Stimulated activated effector memory CD8-positive, alpha-beta T cell treated with anti-CD3 and anti-CD28 coated beads, Interleukin-12 subunit alpha, Interleukin-12 subunit beta, amount 100 ng/mL, for 72 hours (primary cell): ENCODE results near the gene SLC25A21.
"Not testable (repeated sequence)": the region's sequence is repeated elsewhere in the genome, so short reads cannot be mapped to it uniquely, and the experiment has no call there.

ENCODE experiments used
- ATAC-seq: fragments of 150-1000 bp; cut with Tn5 transposase; 2 replicates; pipeline ENCODE4 v1.10.0; 2021
- DNase-seq, 2 donors: peaks; one replicate each; pipeline ENCODE4 v3.0.0; 2021 to 2022; ENCODE audit warnings: low spot score in 2 of 2
- H3K27ac Mint-ChIP-seq: one replicate; pipeline ENCODE4 v1.8.0; 2022; ENCODE audit warnings: mild to moderate bottlenecking, mixed read lengths
- H3K36me3 Mint-ChIP-seq: one replicate; pipeline ENCODE4 v1.8.0; 2022; ENCODE audit warnings: mild to moderate bottlenecking, mixed read lengths
- H3K4me1 Mint-ChIP-seq: one replicate; pipeline ENCODE4 v1.8.0; 2022; ENCODE audit warnings: mixed read lengths
- H3K4me3 Mint-ChIP-seq: one replicate; pipeline ENCODE4 v1.8.0; 2022; ENCODE audit warnings: mild to moderate bottlenecking, mixed read lengths
- H3K9me3 Mint-ChIP-seq: one replicate; pipeline ENCODE4 v1.8.0; 2022; ENCODE audit warnings: mixed read lengths

Gene SLC25A21

GRCh38 chr14:36862237-36862636 is 310.2 kb downstream of the SLC25A21 start:
- not testable (repeated sequence) for DNase-seq

GRCh38 chr14:36860831-36861230 is 311.6 kb downstream of the SLC25A21 start:
- no peaks in the 10 kb centered on the region for H3K4me1 Mint-ChIP-seq
- peaks cover 14% of the 10 kb centered on the region for H3K9me3 Mint-ChIP-seq
- H3K36me3 Mint-ChIP-seq, result no peaks in the 10 kb centered on the region
- no peak overlapping the region for H3K27ac Mint-ChIP-seq
- DNase-seq (no peak), ATAC-seq (no peak)
- H3K4me3 Mint-ChIP-seq, result no peak overlapping the region

More at GRCh38 chr14:36862237-36862636, 310.2 kb downstream of the SLC25A21 start:
- H3K27ac Mint-ChIP-seq, ATAC-seq, H3K4me1 Mint-ChIP-seq, H3K36me3 Mint-ChIP-seq, H3K4me3 Mint-ChIP-seq: not testable (repeated sequence)
- peaks cover 11% of the 10 kb centered on the region for H3K9me3 Mint-ChIP-seq

GRCh38 chr14:36859119-36859518 is 313.3 kb downstream of the SLC25A21 start:
- Mint-ChIP-seq H3K9me3 (peaks cover 10% of the 10 kb centered on the region), H3K27ac (no peak overlapping the region), H3K4me1 (no peaks in the 10 kb centered on the region), H3K4me3 (no peak overlapping the region), H3K36me3 (no peaks in the 10 kb centered on the region)
- no peak for ATAC-seq
- no peak for DNase-seq

- no peak overlapping the region for H3K27ac Mint-ChIP-seq
- H3K4me1 Mint-ChIP-seq, result no peaks in the 10 kb centered on the region
- H3K4me3 Mint-ChIP-seq, result no peak overlapping the region
- H3K9me3 Mint-ChIP-seq, result peaks cover 7% of the 10 kb centered on the region
- no peaks in the 10 kb centered on the region for H3K36me3 Mint-ChIP-seq
- DNase-seq (no peak), ATAC-seq (no peak)
Observed at GRCh38 chr14:36857842-36858445, 314.5 kb downstream of the SLC25A21 start.

GRCh38 chr14:36857136-36857535 is 315.3 kb downstream of the SLC25A21 start:
- H3K9me3 Mint-ChIP-seq, result peaks cover 7% of the 10 kb centered on the region
- no peak for ATAC-seq
- H3K36me3 Mint-ChIP-seq, result no peaks in the 10 kb centered on the region
- no peak overlapping the region for H3K27ac Mint-ChIP-seq
- no peak overlapping the region for H3K4me3 Mint-ChIP-seq
- DNase-seq, result no peak
- no peaks in the 10 kb centered on the region for H3K4me1 Mint-ChIP-seq

DNA sequence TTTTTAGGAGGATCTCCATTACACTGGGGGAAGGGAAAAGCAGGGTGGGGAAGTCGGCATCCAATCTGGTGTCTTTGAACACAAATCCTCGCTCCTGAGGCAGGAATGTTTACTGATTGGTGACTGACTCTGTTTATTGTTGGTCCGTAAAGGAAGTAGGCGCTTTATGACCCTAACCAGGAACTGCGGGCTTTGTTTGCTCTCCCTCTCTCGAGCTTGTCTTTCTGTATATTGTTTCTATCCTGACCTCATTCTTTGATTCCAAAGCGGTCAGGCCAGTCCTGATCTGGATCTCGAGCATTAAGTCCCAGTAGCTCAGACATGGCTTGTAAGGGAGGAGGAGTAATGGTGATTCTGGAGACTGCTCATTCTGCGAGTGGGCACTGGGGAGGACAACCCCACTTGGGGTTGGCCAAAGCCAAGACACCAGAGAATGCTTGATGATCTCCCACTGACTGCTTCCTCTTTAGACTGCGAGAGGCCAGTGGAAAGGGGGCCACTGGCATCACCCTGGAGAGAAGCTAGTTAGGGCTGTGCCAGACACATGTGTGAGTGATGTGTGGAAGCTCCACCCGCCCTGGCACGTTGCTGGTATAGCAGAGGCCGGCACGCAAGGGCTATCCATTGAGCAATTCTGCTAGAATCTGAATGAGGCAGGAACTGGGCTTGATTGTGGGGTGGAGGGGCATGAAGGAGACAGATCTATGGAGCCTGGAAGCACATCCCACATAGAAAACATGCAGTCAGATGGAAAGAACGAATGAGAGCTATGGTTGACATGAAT is 316.1 kb downstream of the SLC25A21 start:
- Mint-ChIP-seq H3K4me3 (no peak overlapping the region), H3K9me3 (peaks cover 7% of the 10 kb centered on the region), H3K4me1 (no peaks in the 10 kb centered on the region), H3K27ac (no peak overlapping the region), H3K36me3 (no peaks in the 10 kb centered on the region)
- ATAC-seq (no peak), DNase-seq (no peak)

DNA sequence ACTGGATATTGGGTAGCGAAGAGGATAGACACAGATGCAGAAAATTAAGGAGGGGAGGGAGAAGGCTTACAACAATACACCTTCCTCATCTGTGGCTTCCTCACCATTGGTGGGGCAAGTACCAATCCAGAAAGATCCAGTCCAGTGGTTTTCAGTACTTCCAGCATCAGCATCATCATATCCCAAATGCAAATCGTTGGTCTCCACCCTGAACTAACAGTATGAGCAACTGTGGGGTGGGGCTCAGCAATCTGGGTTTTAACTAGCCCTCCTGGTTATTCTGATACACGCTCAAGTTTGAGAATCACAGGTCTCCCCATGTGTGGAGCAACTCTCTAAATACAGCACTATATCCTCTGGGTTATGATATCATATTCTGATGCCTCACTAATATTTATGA is 317.0 kb downstream of the SLC25A21 start:
- Mint-ChIP-seq H3K4me3 (no peak overlapping the region), H3K9me3 (peaks cover 7% of the 10 kb centered on the region), H3K27ac (no peak overlapping the region), H3K36me3 (no peaks in the 10 kb centered on the region), H3K4me1 (no peaks in the 10 kb centered on the region)
- no peak for DNase-seq
- ATAC-seq, result no peak

DNA sequence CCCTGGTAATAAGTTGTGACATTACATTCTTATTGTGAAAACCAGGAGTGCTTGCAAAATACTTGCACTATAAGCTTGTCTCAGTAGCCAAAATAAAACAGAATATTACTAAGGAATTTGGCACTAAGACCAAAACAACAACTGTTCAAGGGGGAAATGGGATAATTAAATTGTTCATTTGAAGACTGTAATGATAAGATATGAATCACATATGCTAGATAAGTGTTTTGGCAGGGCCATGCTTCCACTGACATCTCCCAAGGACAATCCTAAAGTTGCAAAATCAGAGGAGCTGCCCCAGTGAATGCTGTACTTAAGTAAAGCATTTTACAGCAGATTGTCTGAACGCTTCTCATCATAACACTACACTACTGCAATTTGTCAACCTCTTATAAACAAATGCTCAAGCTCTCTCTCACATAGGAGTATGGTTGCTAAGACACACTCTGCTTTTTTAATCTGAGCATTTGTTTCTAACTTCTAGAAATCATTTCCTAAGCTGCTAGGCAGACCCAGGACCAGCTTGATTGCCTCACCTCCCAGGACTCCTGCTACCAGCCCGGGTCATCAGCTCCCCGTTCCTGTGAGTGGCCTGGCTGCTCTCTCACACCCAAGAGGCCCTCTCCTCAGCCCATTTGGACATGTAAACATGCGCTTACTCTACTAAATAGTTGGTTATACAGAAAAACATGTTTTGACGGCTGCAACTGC is 319.3 kb downstream of the SLC25A21 start:
- Mint-ChIP-seq H3K36me3 (no peaks in the 10 kb centered on the region), H3K4me3 (no peak overlapping the region), H3K9me3 (peaks cover 3% of the 10 kb centered on the region), H3K27ac (no peak overlapping the region), H3K4me1 (no peaks in the 10 kb centered on the region)
- no peak for ATAC-seq
- DNase-seq, result no peak

- Mint-ChIP-seq H3K9me3 (peaks cover 5% of the 10 kb centered on the region), H3K4me3 (no peak overlapping the region), H3K27ac (no peak overlapping the region), H3K36me3 (no peaks in the 10 kb centered on the region), H3K4me1 (no peaks in the 10 kb centered on the region)
- ATAC-seq (no peak), DNase-seq (no peak)
Observed at GRCh38 chr14:36848213-36848612, 324.2 kb downstream of the SLC25A21 start.

DNA sequence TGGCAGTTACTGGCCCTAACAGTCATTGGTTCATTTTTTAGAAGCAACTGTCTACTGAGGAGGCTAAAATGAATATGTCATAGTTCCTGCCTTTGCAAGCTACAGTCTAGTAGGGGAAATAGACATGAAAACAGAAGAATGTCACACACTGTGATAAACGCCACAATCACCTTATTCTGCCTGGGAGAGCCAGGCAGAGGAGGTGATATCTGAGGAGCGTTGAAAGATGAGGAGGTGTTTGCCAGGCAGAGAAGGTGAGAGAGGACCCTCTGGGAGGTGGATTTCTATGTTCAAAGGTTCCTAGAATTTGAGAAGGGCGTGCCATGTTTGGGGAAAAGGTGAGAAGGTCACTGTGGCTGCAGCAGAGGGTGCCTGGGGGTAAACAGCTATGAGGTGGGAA is 325.0 kb downstream of the SLC25A21 start:
- no peak overlapping the region for H3K27ac Mint-ChIP-seq
- ATAC-seq, result no peak
- no peak for DNase-seq
- no peak overlapping the region for H3K4me3 Mint-ChIP-seq
- H3K4me1 Mint-ChIP-seq, result no peaks in the 10 kb centered on the region
- no peaks in the 10 kb centered on the region for H3K36me3 Mint-ChIP-seq
- H3K9me3 Mint-ChIP-seq, result peaks cover 5% of the 10 kb centered on the region

GRCh38 chr14:36845356-36846012 is 326.9 kb downstream of the SLC25A21 start:
- Mint-ChIP-seq H3K27ac (no peak overlapping the region), H3K4me3 (no peak overlapping the region), H3K9me3 (peaks cover 5% of the 10 kb centered on the region), H3K36me3 (no peaks in the 10 kb centered on the region), H3K4me1 (no peaks in the 10 kb centered on the region)
- ATAC-seq (no peak), DNase-seq (no peak)

GRCh38 chr14:36844443-36845195 is 327.8 kb downstream of the SLC25A21 start:
- H3K36me3 Mint-ChIP-seq, result no peaks in the 10 kb centered on the region
- H3K9me3 Mint-ChIP-seq, result peaks cover 5% of the 10 kb centered on the region
- no peak overlapping the region for H3K27ac Mint-ChIP-seq
- ATAC-seq (no peak), DNase-seq (no peak)
- no peak overlapping the region for H3K4me3 Mint-ChIP-seq
- no peaks in the 10 kb centered on the region for H3K4me1 Mint-ChIP-seq

DNA sequence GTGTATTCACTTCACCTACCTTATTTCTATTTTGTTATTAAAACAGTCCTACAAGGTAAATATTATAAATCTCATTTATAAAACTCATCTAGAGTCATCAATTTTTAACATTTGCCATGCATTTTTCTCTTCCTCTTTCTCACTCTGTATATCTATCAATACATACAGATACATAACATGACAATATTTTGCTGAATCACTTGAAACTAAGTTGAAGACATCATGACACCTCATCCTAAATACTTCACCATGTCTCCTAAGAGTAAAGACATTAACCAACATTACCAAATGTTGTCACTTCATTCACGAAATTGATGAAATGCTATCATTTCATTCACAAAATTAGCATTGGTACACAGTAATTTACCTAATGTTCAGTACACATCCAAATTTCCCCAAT is 329.0 kb downstream of the SLC25A21 start:
- no peaks in the 10 kb centered on the region for H3K36me3 Mint-ChIP-seq
- ATAC-seq, result no peak
- H3K9me3 Mint-ChIP-seq, result peaks cover 5% of the 10 kb centered on the region
- H3K27ac Mint-ChIP-seq, result no peak overlapping the region
- DNase-seq, result no peak
- no peak overlapping the region for H3K4me3 Mint-ChIP-seq
- no peaks in the 10 kb centered on the region for H3K4me1 Mint-ChIP-seq

GRCh38 chr14:36835128-36835527 is 337.3 kb downstream of the SLC25A21 start:
- Mint-ChIP-seq H3K4me1 (no peaks in the 10 kb centered on the region), H3K36me3 (no peaks in the 10 kb centered on the region), H3K9me3 (peaks cover 10% of the 10 kb centered on the region), H3K27ac (no peak overlapping the region), H3K4me3 (no peak overlapping the region)
- ATAC-seq (no peak), DNase-seq (no peak)

DNA sequence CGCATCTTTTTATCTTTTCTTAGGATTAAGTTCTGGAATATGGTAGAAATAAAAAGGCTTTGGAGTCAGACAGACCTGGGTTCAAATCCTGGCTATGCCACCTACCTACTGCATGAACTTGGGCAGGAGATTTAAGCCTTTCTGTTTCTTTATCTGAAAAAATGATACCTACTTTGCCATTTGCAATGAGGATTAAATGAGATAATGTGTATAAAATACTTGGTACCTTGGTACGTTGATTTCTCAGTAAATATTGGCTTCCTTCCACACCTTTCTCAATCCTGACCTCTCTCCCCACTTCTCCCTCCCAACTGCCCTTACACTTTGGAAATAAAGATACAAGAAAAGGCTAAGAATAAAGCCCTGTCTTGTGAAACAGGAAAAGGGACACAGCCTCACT is 338.1 kb downstream of the SLC25A21 start:
- no peak for DNase-seq
- Mint-ChIP-seq H3K4me3 (no peak overlapping the region), H3K36me3 (no peaks in the 10 kb centered on the region), H3K9me3 (peaks cover 13% of the 10 kb centered on the region), H3K4me1 (no peaks in the 10 kb centered on the region), H3K27ac (no peak overlapping the region)
- ATAC-seq, result no peak
